Endothelial cell of umbilical vein (primary cell): ENCODE data around the gene ACTR3C. TPM values are rescaled to one million over a fixed set of nuclear protein-coding genes. Genes with fewer than 3 reads are reported as not detected.
"Not testable (repeated sequence)": the region's sequence is repeated elsewhere in the genome, so short reads cannot be mapped to it uniquely, and the experiment has no call there.

Experiments
- BruUV-seq: library from RNA; stranded (reverse); fragments of 400-500 nt; replicated peaks from 2 replicates; lab custom pipeline; 2021; lab: Mats Ljungman, UMichigan
- CTCF ChIA-PET: fragments of 300-600, 350-600 bp; sonication (Branson Sonifier 250); formaldehyde crosslinking; loops from one replicate; lab custom pipeline; 2021; ENCODE audit warnings: antibody characterized with exemption, inconsistent platforms; lab: Charles Lee
- POLR2A ChIA-PET: fragments of 300-600, 350-600 bp; sonication (Branson Sonifier 250); formaldehyde crosslinking; loops from one replicate; lab custom pipeline; 2021; ENCODE audit warnings: antibody characterized with exemption, inconsistent platforms; lab: Charles Lee
- DNase-seq: peaks from one replicate; pipeline ENCODE4 v3.0.0-alpha.2; 2011; ENCODE audit warnings: low read depth, low spot score
- FAIRE-seq: peaks from 2 replicates; lab custom pipeline; 2011; peaks lifted over from hg19 to GRCh38; lab: Jason Lieb, UNC
- H2AFZ ChIP-seq: 2 replicates; pipeline ENCODE4 v1.6.0; 2012; ENCODE audit warnings: low read depth, low read length, control low read depth, inconsistent platforms
- H3K27ac ChIP-seq: 2 replicates; pipeline ENCODE4 v1.5.1; 2011; ENCODE audit warnings: low read depth, mild to moderate bottlenecking, control low read depth, low read length, moderate library complexity; ENCODE audit not compliant: insufficient read depth
- H3K27me3 ChIP-seq, 2 experiments: 2 replicates each; pipeline versions ENCODE4 v1.6.0 to v1.6.1; 2011; ENCODE audit warnings: low read length in 2 of 2, mixed read lengths in 1 of 2; ENCODE audit not compliant: control insufficient read depth in 2 of 2, insufficient read depth in 2 of 2
- H3K36me3 ChIP-seq, 2 experiments: 2 replicates in 1 of 2; 3 replicates in 1 of 2; pipeline ENCODE4 v1.5.1; 2011; ENCODE audit warnings: low read length in 2 of 2, mild to moderate bottlenecking in 1 of 2, moderate library complexity in 1 of 2; ENCODE audit not compliant: control insufficient read depth in 2 of 2, insufficient read depth in 2 of 2; ENCODE audit errors: extremely low read depth in 1 of 2
- H3K4me1 ChIP-seq: 3 replicates; pipeline ENCODE4 v1.5.1; 2011; ENCODE audit warnings: mild to moderate bottlenecking, low read length; ENCODE audit not compliant: control insufficient read depth, insufficient read depth; ENCODE audit errors: extremely low read depth
- H3K4me2 ChIP-seq: 2 replicates; pipeline ENCODE4 v1.6.1; 2011; ENCODE audit warnings: low read length, control low read depth, mixed read lengths; ENCODE audit not compliant: insufficient read depth
- H3K4me3 ChIP-seq, 3 experiments: fragments of 200-600 bp in 1 of 3; sonication (generic), shearing (Covaris generic) in 1 of 3; replicated peaks in 1 of 3; 2 replicates each; pipeline ENCODE4 v1.5.1; 2011 to 2016; ENCODE audit warnings: control low read depth in 3 of 3, low read length in 3 of 3, mild to moderate bottlenecking in 2 of 3, inconsistent platforms in 1 of 3, low read depth in 1 of 3, moderate library complexity in 1 of 3; ENCODE audit not compliant: insufficient read depth in 1 of 3
- H3K79me2 ChIP-seq: 2 replicates; pipeline ENCODE4 v1.6.0; 2012; ENCODE audit warnings: low read length, inconsistent platforms; ENCODE audit not compliant: control insufficient read depth, insufficient read depth
- H3K9ac ChIP-seq: replicated peaks from 2 replicates; pipeline ENCODE3; 2011; ENCODE audit warnings: low read length, control low read depth; ENCODE audit not compliant: insufficient read depth; ENCODE audit errors: extremely low read depth
- H3K9me1 ChIP-seq: replicated peaks from 3 replicates; pipeline ENCODE4 v1.6.0; 2011; ENCODE audit warnings: mild to moderate bottlenecking, low read length; ENCODE audit not compliant: control insufficient read depth, insufficient read depth; ENCODE audit errors: extremely low read depth
- H3K9me3 ChIP-seq: replicated peaks from 2 replicates; pipeline ENCODE4 v1.5.1; 2012; ENCODE audit warnings: low read length, inconsistent platforms; ENCODE audit not compliant: control insufficient read depth, insufficient read depth
- H4K20me1 ChIP-seq: replicated peaks from 2 replicates; pipeline ENCODE3; 2011; ENCODE audit warnings: mild to moderate bottlenecking, low read length; ENCODE audit not compliant: control insufficient read depth, insufficient read depth; ENCODE audit errors: extremely low read depth
- dilution Hi-C: fragments of 300-500 bp; cut with MboI; formaldehyde crosslinking; loops from one replicate; pipeline ENCODE4 v1.15.0; 2019; ENCODE audit warnings: low sequenced_read_pairs; ENCODE audit not compliant: extremely low pct_ligation_motif_present
- intact Hi-C: fragments of 100-400 bp; cut with micrococcal nuclease; formaldehyde crosslinking; loops from one replicate; pipeline ENCODE4 v1.10.0; 2022
- polyA plus RNA-seq, 4 experiments: library from polyadenylated mRNA; depleted of rRNA in 3 of 4; stranded (reverse) in 3 of 4; unstranded in 1 of 4; fragments of >200 nt; gene quantifications; 2 replicates each; pipeline versions ENCODE4 v1.2.1 to v1.2.3, GENCODE V29; 2011 to 2012; ENCODE audit warnings: missing spikeins in 1 of 4
- total RNA-seq: library from RNA; stranded (reverse); gene quantifications from 2 replicates; pipeline ENCODE4 v1.2.3, GENCODE V29; 2021

The ACTR3C gene
- total and polyA plus RNA-seq, 2 donors (not counting 3 experiments of a cell fraction or from before 2014, with no cell fraction given): 0.33 TPM; not detected in 1

GRCh38 chr7:150222083-150222972, 101.0 kb downstream of the ACTR3C start:
- POLR2A ChIA-PET: not testable (repeated sequence)

GRCh38 chr7:150220673-150221181, 102.6 kb downstream of the ACTR3C start:
- H3K27ac ChIP-seq, H3K4me1 ChIP-seq, dilution Hi-C loops, DNase-seq, FAIRE-seq, intact Hi-C loops, H3K36me3 ChIP-seq, POLR2A ChIA-PET, H3K4me2 ChIP-seq, CTCF ChIA-PET, H2AFZ ChIP-seq, H3K9me1 ChIP-seq, H3K9ac ChIP-seq, H3K9me3 ChIP-seq, H3K4me3 ChIP-seq, H4K20me1 ChIP-seq, H3K27me3 ChIP-seq, BruUV-seq, H3K79me2 ChIP-seq: not testable (repeated sequence)

More at GRCh38 chr7:150222083-150222972, 101.0 kb downstream of the ACTR3C start:
- H3K27me3 ChIP-seq, intact Hi-C loops, H3K9ac ChIP-seq, H4K20me1 ChIP-seq, DNase-seq, BruUV-seq, H3K9me1 ChIP-seq, H2AFZ ChIP-seq, H3K36me3 ChIP-seq, H3K4me3 ChIP-seq, H3K4me2 ChIP-seq, CTCF ChIA-PET, H3K79me2 ChIP-seq, dilution Hi-C loops, FAIRE-seq, H3K27ac ChIP-seq, H3K9me3 ChIP-seq, H3K4me1 ChIP-seq: not testable (repeated sequence)

GRCh38 chr7:150219941-150220658, 103.2 kb downstream of the ACTR3C start:
- dilution Hi-C loops, H3K9me1 ChIP-seq, H3K4me2 ChIP-seq, H3K79me2 ChIP-seq, H3K36me3 ChIP-seq, POLR2A ChIA-PET, intact Hi-C loops, H3K4me1 ChIP-seq, H3K9ac ChIP-seq, DNase-seq, H3K9me3 ChIP-seq, H3K27ac ChIP-seq, H2AFZ ChIP-seq, CTCF ChIA-PET, H4K20me1 ChIP-seq, FAIRE-seq, H3K4me3 ChIP-seq, H3K27me3 ChIP-seq, BruUV-seq: not testable (repeated sequence)

GRCh38 chr7:150206848-150207247, 116.5 kb downstream of the ACTR3C start:
- intact Hi-C loops, CTCF ChIA-PET, BruUV-seq, H3K4me1 ChIP-seq, H3K27me3 ChIP-seq, H3K79me2 ChIP-seq, H2AFZ ChIP-seq, H3K9me1 ChIP-seq, H3K4me2 ChIP-seq, H4K20me1 ChIP-seq, POLR2A ChIA-PET, H3K36me3 ChIP-seq, H3K27ac ChIP-seq, H3K4me3 ChIP-seq, dilution Hi-C loops, FAIRE-seq, H3K9ac ChIP-seq, DNase-seq, H3K9me3 ChIP-seq: not testable (repeated sequence)
